Activated naive CD8-positive, alpha-beta T cell treated with anti-CD3 and anti-CD28 coated beads, Interleukin-2, amount 50 U/mL, for 16 hours (primary cell): Measurements from ENCODE around the gene PDE11A.

Experiments
- DNase-seq: peaks from one replicate; pipeline ENCODE4 v3.0.0-alpha.2; 2020; ENCODE audit warnings: low read depth, low spot score

The PDE11A gene

DNA sequence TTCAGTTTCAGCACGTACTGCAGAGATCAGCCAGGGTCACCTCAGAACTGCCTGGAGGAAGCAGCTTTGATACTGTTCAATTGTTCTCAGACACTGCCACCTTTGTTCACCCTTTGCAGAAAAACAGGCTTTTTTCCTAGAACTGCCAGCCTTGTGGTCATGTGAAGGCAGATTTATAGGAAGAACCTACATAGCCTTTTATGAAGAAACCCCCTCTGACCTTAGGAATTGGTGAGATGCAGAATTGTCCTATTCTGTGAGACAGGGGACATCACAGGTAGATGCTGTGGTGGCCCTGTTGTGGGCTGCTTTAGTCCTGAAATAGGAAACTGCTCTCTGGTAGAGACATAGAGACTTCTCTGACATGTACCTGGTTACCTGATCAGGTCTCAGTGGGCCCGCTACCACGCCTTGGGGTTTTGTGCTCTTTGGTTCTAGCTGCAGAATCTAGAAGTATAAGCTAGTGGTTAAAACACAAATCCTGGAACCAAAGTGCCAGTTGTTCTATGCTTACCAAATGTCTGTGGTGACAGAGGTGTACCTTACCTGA is 473.4 kb downstream of the PDE11A start:
- no peak for DNase-seq

DNA sequence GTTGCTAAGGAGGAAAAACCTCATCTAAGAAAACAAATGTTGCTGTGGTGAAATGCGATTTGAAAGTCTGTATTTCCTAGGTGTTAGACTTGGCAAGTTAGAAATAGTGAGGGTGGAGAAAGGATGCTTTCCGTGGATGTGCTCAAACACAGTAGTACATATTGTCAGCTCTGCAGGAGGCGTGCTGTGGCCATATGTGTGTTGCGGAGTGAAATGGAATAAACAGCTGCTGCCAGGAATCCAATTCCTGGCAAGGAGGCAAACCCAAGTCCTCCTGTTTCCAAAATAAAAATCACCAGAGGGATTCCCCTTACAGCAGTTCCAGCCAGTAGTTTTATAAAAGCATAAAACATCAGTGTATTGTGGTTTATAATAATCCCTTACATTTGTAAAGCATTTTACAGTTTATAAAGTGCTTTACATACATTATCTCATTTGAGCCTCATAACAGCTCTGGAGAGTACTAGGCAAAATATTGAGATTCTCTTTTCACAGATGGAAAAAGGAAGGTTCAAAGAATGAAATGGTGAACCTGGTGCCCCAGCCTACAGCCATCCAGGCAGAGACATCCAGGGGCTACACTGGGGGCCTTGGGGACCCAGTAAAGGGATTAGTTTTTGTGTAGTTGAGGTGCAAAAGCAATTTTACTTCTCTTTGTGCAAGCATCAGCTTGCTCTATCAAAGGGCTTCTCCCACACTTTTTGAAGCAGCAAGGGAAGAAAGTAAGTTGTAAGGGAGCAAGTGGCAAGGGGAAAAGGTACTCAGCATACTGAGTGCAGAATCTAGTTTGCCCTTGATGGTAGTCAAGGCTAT is 474.0 kb downstream of the PDE11A start:
- DNase-seq: no peak

DNA sequence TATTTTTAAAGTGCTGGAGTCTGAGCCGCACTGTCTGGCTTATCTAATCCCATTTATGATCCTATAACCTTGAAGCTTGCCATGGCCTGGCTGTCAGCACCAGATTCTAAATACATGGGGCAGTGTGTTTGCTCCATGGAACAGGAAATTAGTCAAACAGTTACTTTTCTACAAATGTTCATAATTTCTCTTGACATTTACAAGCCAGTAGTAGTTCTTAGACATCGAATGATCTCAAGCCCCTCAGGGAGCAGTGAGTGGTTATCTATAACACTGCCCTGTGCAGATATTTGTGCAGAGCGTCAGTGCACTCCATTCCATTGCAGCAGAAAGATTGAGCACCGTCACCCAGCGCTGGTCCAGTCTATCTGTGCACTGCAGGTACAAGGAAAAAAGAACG is 474.8 kb downstream of the PDE11A start:
- no peak for DNase-seq

- DNase-seq: no peak
Measured at GRCh38 chr2:177596866-177597265, 475.7 kb downstream of the PDE11A start.

- no peak for DNase-seq
Measured at GRCh38 chr2:177595126-177595845, 477.3 kb downstream of the PDE11A start.

DNA sequence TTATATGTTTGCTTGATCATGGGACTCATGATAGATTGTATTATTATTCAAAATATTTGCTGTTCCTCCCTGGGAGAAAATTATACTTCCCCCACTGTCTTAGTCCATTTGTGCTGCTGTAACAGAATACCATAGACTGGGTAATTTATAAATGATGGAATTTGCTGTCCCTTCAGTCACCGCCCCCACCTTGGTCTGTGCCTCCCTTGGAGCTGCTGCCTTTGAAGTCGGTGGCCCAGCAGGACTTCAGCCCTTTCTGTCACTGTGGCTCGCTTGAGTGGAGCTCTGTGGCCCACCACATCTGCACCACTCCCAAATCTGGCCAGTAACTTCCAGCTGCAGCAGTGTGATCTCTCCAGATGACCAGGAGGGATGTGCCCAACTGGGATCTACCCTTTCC is 479.2 kb downstream of the PDE11A start:
- DNase-seq: no peak

DNA sequence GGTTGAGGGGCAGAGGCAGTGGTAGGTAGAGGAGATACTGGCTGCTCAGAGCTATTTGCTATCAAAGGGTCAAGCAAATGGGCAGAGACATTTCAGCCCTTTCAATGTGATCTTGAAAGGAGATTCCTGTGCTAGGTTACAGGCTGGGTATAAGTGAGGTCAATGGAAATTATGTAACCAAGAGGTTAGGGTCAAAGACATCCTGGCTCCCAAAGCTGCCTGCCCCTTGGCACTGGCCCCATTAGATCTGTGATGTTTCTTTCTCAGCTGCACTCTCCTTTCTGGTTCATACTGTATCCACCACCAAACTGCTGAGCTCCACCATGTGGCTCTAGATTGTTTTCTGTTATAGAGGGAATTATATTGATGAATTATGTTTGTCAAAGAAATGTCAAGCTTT is 479.6 kb downstream of the PDE11A start:
- DNase-seq: no peak

DNA sequence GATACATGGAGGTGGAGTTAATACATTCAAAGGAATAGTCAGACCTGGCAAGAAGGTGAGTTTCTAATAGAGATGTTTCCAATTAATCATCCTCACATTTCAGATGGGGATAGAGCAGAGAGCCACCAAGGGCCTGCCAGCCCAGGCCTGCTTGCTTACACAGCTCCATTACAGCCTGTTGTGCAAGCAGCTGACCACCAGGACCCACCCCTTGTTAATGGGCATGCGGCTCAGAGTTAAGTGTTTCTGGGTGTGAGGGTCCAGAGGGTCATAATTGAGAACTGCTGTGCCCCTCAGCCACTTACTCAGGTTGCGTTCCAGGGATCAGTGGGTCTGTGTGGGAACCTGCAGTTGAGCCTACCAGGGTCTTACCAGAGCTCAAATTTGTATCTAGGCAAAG is 480.2 kb downstream of the PDE11A start:
- DNase-seq: no peak

- DNase-seq: no peak
Measured at GRCh38 chr2:177589186-177589585, 483.4 kb downstream of the PDE11A start.

DNA sequence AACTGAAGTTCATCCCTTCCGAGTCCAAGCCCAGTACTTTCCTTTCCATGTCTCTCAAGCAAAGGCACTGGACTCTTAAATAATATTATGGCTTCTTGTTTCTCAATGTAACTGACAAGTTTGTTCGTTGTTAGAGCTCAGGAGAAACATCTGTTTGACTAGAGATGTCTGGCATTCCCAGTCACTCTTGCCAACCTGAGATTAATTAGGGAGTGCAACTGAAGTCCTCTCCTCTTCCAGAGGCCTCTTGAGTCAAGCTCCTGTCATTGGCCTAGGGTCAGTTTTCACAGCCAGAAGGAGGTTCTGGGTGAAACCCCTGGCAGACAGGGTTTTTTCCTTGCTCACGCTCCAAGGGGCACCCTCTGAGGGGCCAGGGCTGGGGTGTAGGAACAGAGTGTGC is 483.9 kb downstream of the PDE11A start:
- DNase-seq: no peak

DNA sequence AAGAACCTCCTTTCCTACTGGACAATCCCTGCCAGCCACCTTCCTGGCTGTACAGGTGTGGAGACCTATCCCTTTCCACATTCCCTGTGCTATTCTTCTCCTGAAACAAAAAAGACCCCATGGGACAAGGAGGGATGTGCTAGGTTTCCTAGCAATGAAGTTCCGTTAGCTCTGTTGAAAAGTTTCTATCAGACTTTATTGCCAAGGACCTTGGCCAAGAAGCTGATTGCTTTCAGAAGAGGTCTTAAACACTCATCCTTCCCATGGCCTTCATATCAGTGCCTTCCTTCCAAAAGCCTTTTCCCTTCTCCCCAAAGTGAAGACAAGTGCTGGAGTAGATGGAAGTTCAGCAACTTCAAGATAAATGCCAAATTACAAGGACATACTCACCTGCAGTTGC is 485.2 kb downstream of the PDE11A start:
- no peak for DNase-seq

DNA sequence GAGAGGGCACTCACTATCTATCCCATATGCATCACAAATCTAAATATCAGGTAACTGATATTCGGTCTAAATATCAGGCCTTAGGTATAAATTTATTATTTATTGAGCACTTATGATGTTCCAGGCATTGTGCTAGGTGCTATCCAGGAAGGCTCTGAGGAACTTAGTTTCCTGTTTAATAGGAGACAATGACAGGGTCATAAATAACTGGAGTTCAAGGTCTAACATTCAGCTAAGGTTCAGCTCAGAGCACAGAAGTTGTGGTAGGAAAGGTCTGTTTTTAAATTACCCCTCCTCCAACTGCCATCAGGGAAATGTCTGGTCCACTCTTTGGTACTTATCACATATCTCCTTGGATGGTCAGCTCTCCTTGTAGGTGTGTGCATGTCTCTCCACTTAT is 486.4 kb downstream of the PDE11A start:
- DNase-seq: no peak

GRCh38 chr2:177585234-177585863 is 487.2 kb downstream of the PDE11A start:
- DNase-seq: no peak

DNA sequence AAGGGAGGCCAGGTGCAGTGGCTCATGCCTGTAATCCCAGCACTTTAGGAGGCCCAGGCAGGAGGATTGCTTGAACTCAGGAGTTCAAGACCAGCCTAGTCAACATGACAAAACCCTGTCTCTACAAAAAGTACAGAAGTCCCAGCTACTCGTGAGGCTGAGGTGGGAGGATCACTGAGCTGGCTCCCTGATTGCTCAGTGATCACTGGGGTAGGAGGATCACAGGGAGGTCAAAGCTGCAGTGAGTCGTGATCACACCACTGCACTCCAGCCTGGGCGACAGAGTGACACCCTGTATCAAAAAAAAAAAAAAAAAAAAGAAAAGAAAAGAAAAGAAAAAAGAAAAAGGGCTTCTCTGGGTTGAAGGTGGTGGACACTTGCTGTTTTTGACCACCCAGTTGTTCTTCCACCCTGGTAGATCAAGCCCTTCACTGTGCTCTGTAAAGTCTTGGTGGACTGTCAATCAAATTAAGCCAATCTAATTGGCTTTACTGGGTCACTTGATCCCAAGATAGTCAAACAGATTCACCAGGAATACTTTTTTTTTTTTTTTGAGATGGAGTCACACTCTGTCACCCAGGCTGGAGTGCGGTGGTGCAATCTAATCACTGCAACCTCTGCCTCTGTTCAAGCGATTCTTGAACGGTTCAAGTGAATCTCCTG is 488.4 kb downstream of the PDE11A start:
- DNase-seq: no peak

DNA sequence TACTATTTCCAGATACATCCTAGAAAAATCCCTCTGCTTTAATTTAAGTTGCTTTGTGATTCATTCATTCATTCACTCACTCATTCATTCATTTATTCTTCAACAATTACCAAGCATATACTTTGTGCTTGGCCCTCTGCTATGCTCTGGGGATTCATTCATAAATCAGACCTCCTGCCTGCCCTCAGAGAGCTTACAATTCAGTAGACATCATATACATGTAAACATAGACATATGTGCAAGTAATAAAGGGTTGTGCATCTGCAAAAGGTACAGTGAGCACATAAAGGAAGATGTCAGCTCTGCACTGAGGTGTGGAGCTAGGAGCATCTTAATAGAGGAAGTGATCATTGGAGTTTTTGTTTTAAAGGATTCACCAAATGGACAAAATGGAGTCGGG is 490.6 kb downstream of the PDE11A start:
- DNase-seq: no peak

DNA sequence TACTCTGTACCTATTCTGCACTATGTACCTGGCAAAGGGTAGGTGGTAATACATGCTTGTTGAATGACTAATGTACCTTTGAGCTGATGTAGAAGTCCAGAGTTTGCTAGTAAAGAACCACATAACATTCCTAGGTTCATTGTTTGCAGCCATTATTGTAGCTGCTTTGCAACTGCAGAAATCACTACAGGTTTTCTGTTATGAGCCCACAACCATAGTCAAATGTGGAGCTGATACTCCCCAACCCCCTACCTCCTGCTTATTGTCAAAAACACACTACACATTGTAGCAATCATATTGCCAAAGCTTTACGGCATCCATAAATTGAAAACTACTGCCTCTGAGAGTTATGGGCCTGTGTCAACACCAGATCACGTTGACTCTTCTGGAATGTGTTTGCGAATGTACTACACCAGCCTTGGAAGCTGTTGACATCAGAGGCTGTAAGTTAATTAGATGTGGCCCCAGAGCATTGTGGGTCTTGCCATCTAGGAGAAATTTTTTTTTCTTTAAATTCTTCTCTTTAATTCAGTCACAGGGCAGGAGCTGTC is 493.0 kb downstream of the PDE11A start:
- DNase-seq: no peak

GRCh38 chr2:177578454-177578853 is 494.1 kb downstream of the PDE11A start:
- no peak for DNase-seq

GRCh38 chr2:177577075-177577474 is 495.5 kb downstream of the PDE11A start:
- no peak for DNase-seq

- DNase-seq: no peak
Measured at GRCh38 chr2:177575358-177575757, 497.2 kb downstream of the PDE11A start.

DNA sequence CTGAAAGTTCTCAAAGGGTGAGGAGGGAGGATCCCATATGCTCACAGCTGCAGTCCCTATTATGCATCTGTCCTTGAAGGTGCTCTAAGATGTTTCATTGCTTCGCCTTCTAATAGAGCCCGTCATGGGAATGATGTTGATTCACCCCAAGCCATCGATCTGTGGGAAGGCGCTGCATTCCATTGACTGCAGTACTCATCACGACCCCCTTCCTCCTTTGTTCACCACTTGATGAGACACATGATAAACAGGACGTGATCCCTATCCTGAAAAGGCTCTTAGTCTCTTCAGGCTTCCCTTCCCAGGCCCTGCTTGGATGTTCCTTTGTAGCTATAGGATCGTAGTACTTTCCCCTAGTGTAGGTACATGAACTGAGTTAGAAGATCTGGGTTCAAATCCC is 498.2 kb downstream of the PDE11A start:
- no peak for DNase-seq
